ENCODE results near the gene AREL1. TPM values are rescaled to one million over a fixed set of nuclear protein-coding genes. Genes with fewer than 3 reads are reported as not detected.
A peak's percentile ranks its signal among the peaks of the same experiment; 100 is the strongest.

AREL1 gene
- total RNA-seq, 1 donor from 2014 or later = 55.1 TPM

- H3K4me1 Mint-ChIP-seq (ENCODE audit: low read depth) = peaks cover 21% of the 10 kb centered on the region
- DNase-seq (ENCODE audit: low spot score, unreplicated experiment) = no peak
- TF ChIP-seq CTCF (IDR thresholded peaks at IDR 0.05; ENCODE audit: unreplicated experiment) = no peak
- no peaks in the 10 kb centered on the region for H3K27me3 Mint-ChIP-seq
- peak overlapping the region; percentile 56 for H3K27ac Mint-ChIP-seq
- peaks cover 5% of the 10 kb centered on the region for H3K36me3 Mint-ChIP-seq (ENCODE audit: insufficient read depth)
- no peaks in the 10 kb centered on the region for H3K9me3 Mint-ChIP-seq (ENCODE audit: low read depth)
- peak overlapping the region; percentile 35 for H3K4me3 Mint-ChIP-seq (ENCODE audit: low read depth)
Measured at GRCh38 chr14:74710480-74710879, 2.4 kb downstream of the AREL1 start.

GRCh38 chr14:74705613-74706500 is 7.0 kb downstream of the AREL1 start:
- H3K4me1 Mint-ChIP-seq (ENCODE audit: low read depth) = peaks cover 2% of the 10 kb centered on the region
- peaks cover 11% of the 10 kb centered on the region for H3K9me3 Mint-ChIP-seq (ENCODE audit: low read depth)
- H3K4me3 Mint-ChIP-seq (ENCODE audit: low read depth) = no peak overlapping the region
- H3K27ac Mint-ChIP-seq = no peak overlapping the region
- DNase-seq (ENCODE audit: low spot score, unreplicated experiment) = no peak
- TF ChIP-seq CTCF (IDR thresholded peaks at IDR 0.05; ENCODE audit: unreplicated experiment) = no peak
- H3K27me3 Mint-ChIP-seq = no peaks in the 10 kb centered on the region
- H3K36me3 Mint-ChIP-seq (ENCODE audit: insufficient read depth) = peaks cover 22% of the 10 kb centered on the region

- no peaks in the 10 kb centered on the region for H3K4me1 Mint-ChIP-seq (ENCODE audit: low read depth)
- no peak for TF ChIP-seq CTCF (IDR thresholded peaks at IDR 0.05; ENCODE audit: unreplicated experiment)
- no peaks in the 10 kb centered on the region for H3K27me3 Mint-ChIP-seq
- peaks cover 23% of the 10 kb centered on the region for H3K36me3 Mint-ChIP-seq (ENCODE audit: insufficient read depth)
- no peak for DNase-seq (ENCODE audit: low spot score, unreplicated experiment)
- peak overlapping the region; percentile 45 for H3K27ac Mint-ChIP-seq
- peaks cover 11% of the 10 kb centered on the region for H3K9me3 Mint-ChIP-seq (ENCODE audit: low read depth)
- H3K4me3 Mint-ChIP-seq (ENCODE audit: low read depth) = no peak overlapping the region
Measured at GRCh38 chr14:74704656-74705055, 8.2 kb downstream of the AREL1 start.

- H3K9me3 Mint-ChIP-seq (ENCODE audit: low read depth) = peaks cover 11% of the 10 kb centered on the region
- H3K27ac Mint-ChIP-seq = no peak overlapping the region
- peaks cover 25% of the 10 kb centered on the region for H3K36me3 Mint-ChIP-seq (ENCODE audit: insufficient read depth)
- TF ChIP-seq CTCF (IDR thresholded peaks at IDR 0.05; ENCODE audit: unreplicated experiment) = no peak
- no peak overlapping the region for H3K4me3 Mint-ChIP-seq (ENCODE audit: low read depth)
- no peaks in the 10 kb centered on the region for H3K4me1 Mint-ChIP-seq (ENCODE audit: low read depth)
- H3K27me3 Mint-ChIP-seq = no peaks in the 10 kb centered on the region
- DNase-seq (ENCODE audit: low spot score, unreplicated experiment) = no peak
Measured at GRCh38 chr14:74703043-74703442, 9.8 kb downstream of the AREL1 start.

- Mint-ChIP-seq H3K4me1 (ENCODE audit: low read depth) (no peaks in the 10 kb centered on the region), H3K27ac (no peak overlapping the region), H3K9me3 (ENCODE audit: low read depth) (peaks cover 11% of the 10 kb centered on the region), H3K36me3 (ENCODE audit: insufficient read depth) (peaks cover 27% of the 10 kb centered on the region), H3K27me3 (no peaks in the 10 kb centered on the region), H3K4me3 (ENCODE audit: low read depth) (no peak overlapping the region)
- TF ChIP-seq CTCF (IDR thresholded peaks at IDR 0.05; ENCODE audit: unreplicated experiment) = no peak
- DNase-seq (ENCODE audit: low spot score, unreplicated experiment) = no peak
Measured at GRCh38 chr14:74702293-74702692, 10.6 kb downstream of the AREL1 start.
